Sigmoid colon (tissue), 7 donors: ENCODE measurements around the gene UBE2J1. TPM values are rescaled to one million over a fixed set of nuclear protein-coding genes. Genes with fewer than 3 reads are reported as not detected.

Experiments
- DNase-seq: peaks from one replicate; pipeline ENCODE4 v3.0.0-alpha.2; 2019
- H3K27ac ChIP-seq, 4 donors: fragments of 200-600 bp; sonication (generic); one replicate each; pipeline ENCODE4 v1.5.1; 2016 to 2019; ENCODE audit warnings: mild to moderate bottlenecking in 1 of 4
- H3K27me3 ChIP-seq, 3 donors: fragments of 200-600 bp; sonication (generic); one replicate each; pipeline ENCODE4 v1.5.1; 2019; ENCODE audit warnings: mild to moderate bottlenecking in 1 of 3
- H3K36me3 ChIP-seq, 4 donors: fragments of 200-600 bp; sonication (generic); one replicate each; pipeline ENCODE4 v1.5.1; 2016 to 2019
- H3K4me1 ChIP-seq, 4 donors: fragments of 200-600 bp; sonication (generic); one replicate each; pipeline ENCODE4 v1.5.1; 2017 to 2019
- H3K4me3 ChIP-seq, 4 donors: fragments of 200-600 bp; sonication (generic); one replicate each; pipeline ENCODE4 v1.5.1; 2017 to 2019; ENCODE audit warnings: mild to moderate bottlenecking in 2 of 4, moderate library complexity in 1 of 4
- H3K9me3 ChIP-seq, 4 donors: fragments of 200-600 bp in 3 of 4; sonication (generic) in 3 of 4; one replicate each; pipeline versions ENCODE4 v1.5.1 to v1.6.1; 2013 to 2019
- EP300 ChIP-seq, 4 donors: sonication (generic); formaldehyde crosslinking; IDR thresholded peaks; one replicate each; pipeline ENCODE4 v1.6.1; 2017; ENCODE audit warnings: antibody characterized with exemption in 4 of 4
- POLR2A ChIP-seq, 2 donors: fragments of 450-650 bp; IDR thresholded peaks; one replicate each; pipeline ENCODE4 v1.6.1; 2016; ENCODE audit warnings: antibody characterized with exemption in 2 of 2, mild to moderate bottlenecking in 2 of 2, moderate library complexity in 2 of 2
- POLR2AphosphoS5 ChIP-seq, 4 donors: sonication (generic); formaldehyde crosslinking; IDR thresholded peaks; one replicate each; pipeline ENCODE4 v1.6.1; 2017; ENCODE audit warnings: antibody characterized with exemption in 4 of 4
- WGBS, 2 donors: extraction: QIAGEN DNeasy Blood & Tissue Kit; methylation state at CpG; one replicate each; pipeline ENCODE4 v1.1.7; 2013; 5-methylcytosine and 5-hydroxymethylcytosine counted together
- intact Hi-C: fragments of 100-400 bp; cut with DNase I; formaldehyde crosslinking; loops from one replicate; pipeline ENCODE4 v1.15.1; 2023
- polyA plus RNA-seq, 3 donors: library from polyadenylated mRNA; stranded (reverse); fragments of 200-250 nt; gene quantifications; one replicate each; pipeline ENCODE4 v1.2.3, GENCODE V29; 2013
- total RNA-seq, 4 donors: library from RNA; depleted of rRNA; stranded (reverse); fragments of >200 nt; gene quantifications; one replicate each; pipeline ENCODE4 v1.1.0, GENCODE V29; 2016
- TF ChIP-seq, protein P1 (sequence below), 4 experiments: fragments of 450-650 bp in 3 of 4; fragments of 200-600 bp in 1 of 4; IDR thresholded peaks; one replicate each; pipeline ENCODE4 v1.5.1; 2016 to 2019; ENCODE audit warnings: antibody characterized with exemption in 4 of 4, mild to moderate bottlenecking in 3 of 4, moderate library complexity in 2 of 4
- donor health status: healthy with polysubstance abuse.
- donor health status: Bipolar disorder and iron deficiency.
- donor health status: healthy.

The UBE2J1 gene
- total and polyA plus RNA-seq, 7 donors, result 29.5 to 50.4 (median 34.3) TPM

DNA sequence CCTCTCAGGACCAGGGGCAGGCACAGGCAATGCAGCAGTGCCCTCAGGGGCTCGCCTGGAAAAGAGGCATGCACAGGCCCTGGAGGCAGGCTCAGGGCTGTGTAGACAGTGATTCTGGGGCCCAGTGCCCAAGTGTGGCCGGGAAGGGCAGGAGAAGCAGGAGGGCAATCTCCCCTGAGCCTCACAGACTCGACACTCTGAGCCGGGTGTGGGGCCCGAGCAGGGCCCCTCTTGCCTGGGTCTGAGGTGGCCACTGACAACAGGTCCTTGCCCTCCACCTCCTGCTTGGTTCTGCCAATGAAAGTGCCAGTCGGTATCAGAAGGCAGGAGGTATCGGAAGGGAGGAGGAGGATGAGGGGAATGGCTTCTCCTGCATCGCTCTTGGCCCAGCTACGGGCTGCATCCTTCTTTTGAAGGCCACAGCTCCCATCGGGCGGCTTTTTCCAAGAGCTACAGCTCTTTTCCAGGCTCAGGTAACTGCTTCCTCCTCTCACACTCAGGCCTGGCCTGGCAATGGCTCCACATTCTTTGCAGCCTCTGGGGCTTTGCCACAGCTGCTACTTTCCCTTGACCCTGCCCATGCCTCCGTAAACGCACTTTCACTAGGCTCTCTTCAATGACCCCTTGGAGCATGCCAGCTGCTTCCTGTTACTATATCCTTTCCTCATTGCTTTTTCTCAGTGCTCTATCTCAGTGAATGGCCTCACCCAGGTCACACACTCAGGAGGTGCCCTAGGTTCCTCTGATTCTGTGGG lies 61.9 kb downstream of the UBE2J1 start:
- Histone ChIP-seq H3K4me1 (no peaks in the 10 kb centered on the region), H3K27me3 (no peaks in the 10 kb centered on the region), H3K4me3 (no peak overlapping the region), H3K27ac (no peak overlapping the region), H3K36me3 (no peaks in the 10 kb centered on the region), H3K9me3 (no peaks in the 10 kb centered on the region)
- 83 to 88% methylated on average over 13 of the region's 13 CpGs for WGBS, 2 donors
- no peak for TF ChIP-seq POLR2A (IDR thresholded peaks at IDR 0.05)
- TF ChIP-seq EP300 (IDR thresholded peaks at IDR 0.05), result no peak
- TF ChIP-seq, protein P1, sequence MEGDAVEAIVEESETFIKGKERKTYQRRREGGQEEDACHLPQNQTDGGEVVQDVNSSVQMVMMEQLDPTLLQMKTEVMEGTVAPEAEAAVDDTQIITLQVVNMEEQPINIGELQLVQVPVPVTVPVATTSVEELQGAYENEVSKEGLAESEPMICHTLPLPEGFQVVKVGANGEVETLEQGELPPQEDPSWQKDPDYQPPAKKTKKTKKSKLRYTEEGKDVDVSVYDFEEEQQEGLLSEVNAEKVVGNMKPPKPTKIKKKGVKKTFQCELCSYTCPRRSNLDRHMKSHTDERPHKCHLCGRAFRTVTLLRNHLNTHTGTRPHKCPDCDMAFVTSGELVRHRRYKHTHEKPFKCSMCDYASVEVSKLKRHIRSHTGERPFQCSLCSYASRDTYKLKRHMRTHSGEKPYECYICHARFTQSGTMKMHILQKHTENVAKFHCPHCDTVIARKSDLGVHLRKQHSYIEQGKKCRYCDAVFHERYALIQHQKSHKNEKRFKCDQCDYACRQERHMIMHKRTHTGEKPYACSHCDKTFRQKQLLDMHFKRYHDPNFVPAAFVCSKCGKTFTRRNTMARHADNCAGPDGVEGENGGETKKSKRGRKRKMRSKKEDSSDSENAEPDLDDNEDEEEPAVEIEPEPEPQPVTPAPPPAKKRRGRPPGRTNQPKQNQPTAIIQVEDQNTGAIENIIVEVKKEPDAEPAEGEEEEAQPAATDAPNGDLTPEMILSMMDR (IDR thresholded peaks at IDR 0.05), result no peak
- TF ChIP-seq POLR2AphosphoS5 (IDR thresholded peaks at IDR 0.05), result no peak
- no peak for DNase-seq
- intact Hi-C loops, result no loop called here

DNA sequence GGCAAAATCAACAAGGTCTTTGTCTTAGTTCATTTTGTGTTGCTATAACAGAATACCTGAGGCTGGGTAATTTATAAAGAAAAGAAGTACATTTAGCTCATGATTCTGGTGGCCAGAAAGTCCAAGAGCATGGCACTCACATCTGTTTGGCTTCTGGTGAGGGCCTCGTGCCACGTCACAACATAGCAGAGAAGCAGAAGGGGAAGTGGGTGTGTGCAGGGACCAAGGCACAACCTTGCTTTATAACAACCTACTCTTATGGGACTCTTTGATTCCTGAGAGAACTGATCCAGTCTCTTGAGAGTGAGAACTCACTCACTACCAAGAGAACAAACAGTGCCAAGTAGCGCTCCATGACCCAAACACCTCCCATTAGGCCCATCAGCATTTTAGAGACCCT lies 62.8 kb downstream of the UBE2J1 start:
- no peaks in the 10 kb centered on the region for H3K4me1 ChIP-seq
- WGBS, 2 donors, result 89 to 90% methylated on average over 3 of the region's 3 CpGs
- H3K9me3 ChIP-seq, result no peaks in the 10 kb centered on the region

DNA sequence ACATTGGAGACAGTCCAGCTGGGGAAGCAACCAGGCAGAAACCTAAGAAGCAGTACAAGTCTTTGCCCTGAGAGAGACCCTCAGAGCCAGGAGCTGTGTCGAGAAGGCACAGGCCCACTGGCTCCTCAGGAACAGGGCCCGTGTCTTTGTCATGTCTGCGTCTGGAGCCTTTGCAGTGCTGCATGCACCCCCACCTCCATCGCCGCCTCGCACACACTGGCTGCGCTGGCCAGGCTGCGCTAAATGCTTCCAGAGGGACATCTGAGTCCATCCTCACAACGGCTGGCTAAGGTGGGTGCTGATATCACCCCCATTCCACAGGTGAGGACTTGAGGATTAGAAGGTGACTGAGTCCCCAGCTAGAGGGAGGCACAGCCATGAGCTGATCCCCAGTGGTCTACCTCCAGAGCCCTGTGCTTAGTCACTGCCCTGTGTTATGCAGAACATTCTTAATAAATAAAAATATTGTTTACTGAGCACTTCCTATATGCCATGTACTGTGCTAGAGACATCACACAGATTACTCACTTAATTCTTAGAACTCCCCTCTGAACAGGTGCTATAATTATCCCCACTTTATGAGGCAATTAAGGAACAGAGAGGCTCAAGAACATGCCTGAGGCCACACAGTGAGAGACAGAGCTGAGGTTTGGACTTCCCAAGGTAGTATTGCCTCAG lies 65.0 kb downstream of the UBE2J1 start:
- WGBS, 2 donors, result 92 to 93% methylated on average over 9 of the region's 9 CpGs
- Histone ChIP-seq H3K4me3 (no peak overlapping the region), H3K36me3 (no peaks in the 10 kb centered on the region), H3K4me1 (no peaks in the 10 kb centered on the region), H3K9me3 (no peaks in the 10 kb centered on the region), H3K27ac (no peak overlapping the region), H3K27me3 (no peaks in the 10 kb centered on the region)
- no peak for DNase-seq
- intact Hi-C loops, result no loop called here
- TF ChIP-seq POLR2AphosphoS5 (IDR thresholded peaks at IDR 0.05) (no peak), EP300 (IDR thresholded peaks at IDR 0.05) (no peak), POLR2A (IDR thresholded peaks at IDR 0.05) (no peak)
- TF ChIP-seq, protein P1 (IDR thresholded peaks at IDR 0.05), result no peak

More for the DNA sequence above, 62.8 kb downstream of the UBE2J1 start:
- Histone ChIP-seq H3K36me3 (no peaks in the 10 kb centered on the region), H3K27me3 (no peaks in the 10 kb centered on the region), H3K4me3 (no peak overlapping the region), H3K27ac (no peak overlapping the region)
- DNase-seq, result no peak
- TF ChIP-seq EP300 (IDR thresholded peaks at IDR 0.05) (no peak), POLR2AphosphoS5 (IDR thresholded peaks at IDR 0.05) (no peak), POLR2A (IDR thresholded peaks at IDR 0.05) (no peak)
- TF ChIP-seq, protein P1 (IDR thresholded peaks at IDR 0.05), result no peak
- intact Hi-C loops, result no loop called here

DNA sequence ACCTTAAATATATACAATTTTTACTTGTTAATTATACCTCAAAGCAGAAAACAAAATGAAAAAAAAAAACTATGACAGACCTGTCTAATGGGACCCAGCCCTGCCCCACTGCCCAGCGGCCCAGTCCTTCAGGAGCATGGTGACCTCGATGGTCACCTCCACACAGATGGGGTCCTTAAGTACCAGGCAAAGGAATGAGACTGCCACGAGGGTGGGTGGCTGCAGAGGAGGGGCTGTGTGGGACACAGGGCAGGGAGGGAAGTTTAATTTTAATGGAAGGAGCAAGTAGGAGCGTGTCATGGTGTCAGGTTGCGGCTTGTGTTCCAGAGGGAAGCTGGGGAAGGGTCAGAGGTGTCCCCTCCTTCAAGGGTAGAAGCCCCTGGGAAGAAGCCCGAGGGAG lies 66.0 kb downstream of the UBE2J1 start:
- WGBS, 2 donors, result 72 to 79% methylated on average over 6 of the region's 6 CpGs
- Histone ChIP-seq H3K4me3 (no peak overlapping the region), H3K27me3 (no peaks in the 10 kb centered on the region), H3K9me3 (no peaks in the 10 kb centered on the region), H3K36me3 (no peaks in the 10 kb centered on the region), H3K27ac (no peak overlapping the region), H3K4me1 (no peaks in the 10 kb centered on the region)
- DNase-seq, result no peak
- intact Hi-C loops, result no loop called here
- TF ChIP-seq, protein P1 (IDR thresholded peaks at IDR 0.05), result no peak
- TF ChIP-seq EP300 (IDR thresholded peaks at IDR 0.05) (no peak), POLR2A (IDR thresholded peaks at IDR 0.05) (no peak), POLR2AphosphoS5 (IDR thresholded peaks at IDR 0.05) (no peak)
